B cell (primary cell): ENCODE results near the gene STAT4.

ENCODE experiments used
- CTCF ChIP-seq: fragments of 200-600 bp; IDR thresholded peaks from one replicate; pipeline ENCODE4 v1.8.0; 2022; ENCODE audit warnings: antibody characterized with exemption, mild to moderate bottlenecking
- EZH2 ChIP-seq: IDR thresholded peaks from 2 replicates; pipeline ENCODE4 v1.6.1; 2012; ENCODE audit warnings: borderline replicate concordance, low read depth, mild to moderate bottlenecking, moderate library complexity, low read length; ENCODE audit not compliant: insufficient read depth, poor library complexity, severe bottlenecking

- TF ChIP-seq CTCF (no peak), EZH2 (no peak)
These were observed 36.3 kb downstream of the STAT4 start for GRCh38 chr2:191114403-191114886.
